PC-3 (cell line): ENCODE results near the gene TRDMT1. TPM values are rescaled to one million over a fixed set of nuclear protein-coding genes. Genes with fewer than 3 reads are reported as not detected.

ENCODE experiments used
- ATAC-seq: fragments of 200-7000 bp; cut with Tn5 transposase; 2 replicates; pipeline ENCODE4 v1.9.1; 2020; ENCODE audit warnings: mild to moderate bottlenecking, moderate library complexity
- BruUV-seq: library from RNA; stranded (reverse); fragments of 400-500 nt; replicated peaks from 2 replicates; lab custom pipeline; 2021; lab: Mats Ljungman, UMichigan
- CTCF ChIA-PET: fragments of 300-600 bp; sonication (Branson Sonifier 250); formaldehyde crosslinking; loops from one replicate; lab custom pipeline; 2022; ENCODE audit warnings: antibody characterized with exemption; lab: Charles Lee
- POLR2A ChIA-PET: fragments of 300-600 bp; sonication (Branson Sonifier 250); formaldehyde crosslinking; loops from one replicate; lab custom pipeline; 2022; ENCODE audit warnings: antibody characterized with exemption; ENCODE audit not compliant: unreplicated experiment; lab: Charles Lee
- DNase-seq: peaks from one replicate; pipeline ENCODE4 v3.0.0-alpha.2; 2015
- H2AFZ ChIP-seq: fragments of 300-600 bp; sonication (generic); 2 replicates; pipeline ENCODE4 v1.6.0; 2016; ENCODE audit warnings: antibody characterized with exemption, low read length
- H3F3A ChIP-seq: fragments of 300-600 bp; sonication (generic); one replicate; pipeline ENCODE4 v1.6.0; 2017; ENCODE audit warnings: antibody characterized with exemption, low read length, control low read depth, mild to moderate bottlenecking; ENCODE audit not compliant: unreplicated experiment
- H3K27ac ChIP-seq: fragments of 300-600 bp; sonication (generic); 2 replicates; pipeline ENCODE4 v1.5.1; 2016; ENCODE audit warnings: mild to moderate bottlenecking, low read length
- H3K27me3 ChIP-seq: fragments of 300-600 bp; sonication (generic); 2 replicates; pipeline ENCODE4 v1.6.1; 2016; ENCODE audit warnings: low read length, mixed read lengths
- H3K36me3 ChIP-seq: fragments of 300-600 bp; sonication (generic); 2 replicates; pipeline ENCODE4 v1.6.1; 2016; ENCODE audit warnings: low read depth, mixed run types, low read length, mixed read lengths
- H3K4me1 ChIP-seq: fragments of 300-600 bp; sonication (generic); 2 replicates; pipeline ENCODE4 v1.5.1; 2016; ENCODE audit warnings: low read length; ENCODE audit not compliant: insufficient read depth
- H3K4me2 ChIP-seq: fragments of 300-600 bp; sonication (generic); 2 replicates; pipeline ENCODE4 v1.6.0; 2016; ENCODE audit warnings: low read length
- H3K4me3 ChIP-seq: fragments of 300-600 bp; sonication (generic); 2 replicates; pipeline ENCODE4 v1.5.1; 2016; ENCODE audit warnings: mild to moderate bottlenecking, low read length, mixed read lengths
- H3K79me2 ChIP-seq: fragments of 300-600 bp; sonication (generic); 2 replicates; pipeline ENCODE4 v1.6.1; 2017; ENCODE audit warnings: low read length, mixed read lengths
- H3K9ac ChIP-seq: fragments of 300-600 bp; sonication (generic); 2 replicates; pipeline ENCODE4 v1.6.0; 2016; ENCODE audit warnings: mild to moderate bottlenecking, low read length
- H3K9me2 ChIP-seq: fragments of 300-600 bp; sonication (generic); replicated peaks from 2 replicates; pipeline ENCODE4 v1.6.1; 2016; ENCODE audit warnings: mixed run types, low read length, mixed read lengths
- H3K9me3 ChIP-seq: fragments of 300-600 bp; sonication (generic); 2 replicates; pipeline ENCODE4 v1.6.1; 2016; ENCODE audit warnings: low read length, mixed read lengths
- H4K20me1 ChIP-seq: fragments of 300-600 bp; sonication (generic); 2 replicates; pipeline ENCODE4 v1.6.1; 2016; ENCODE audit warnings: low read length, mixed read lengths
- EZH2 ChIP-seq: fragments of 300-600 bp; sonication (generic); IDR thresholded peaks from one replicate; pipeline ENCODE4 v1.6.1; 2017; ENCODE audit warnings: antibody characterized with exemption, mild to moderate bottlenecking, low read length; ENCODE audit not compliant: unreplicated experiment
- EZH2phosphoT487 ChIP-seq: fragments of 300-600 bp; sonication (generic); IDR thresholded peaks from 2 replicates; pipeline ENCODE4 v1.6.1; 2018; ENCODE audit warnings: mild to moderate bottlenecking, antibody characterized with exemption, low read length, borderline replicate concordance
- intact Hi-C: fragments of 100-400 bp; cut with micrococcal nuclease; formaldehyde crosslinking; loops from 2 replicates; pipeline ENCODE4 v1.9.0; 2023
- total RNA-seq: library from RNA; depleted of rRNA; stranded (reverse); fragments of >200 nt; gene quantifications from 2 replicates; pipeline ENCODE4 v1.2.3, GENCODE V29; 2014
- TF ChIP-seq, protein P1 (sequence below): fragments of 300-600 bp; sonication (generic); conservative IDR thresholded peaks from 2 replicates; pipeline ENCODE4 v1.5.1; 2017; ENCODE audit warnings: antibody characterized with exemption, low read depth, mild to moderate bottlenecking, low read length

The TRDMT1 gene
- total RNA-seq, 1 experiment from 2014 or later: 2.0 TPM

DNA sequence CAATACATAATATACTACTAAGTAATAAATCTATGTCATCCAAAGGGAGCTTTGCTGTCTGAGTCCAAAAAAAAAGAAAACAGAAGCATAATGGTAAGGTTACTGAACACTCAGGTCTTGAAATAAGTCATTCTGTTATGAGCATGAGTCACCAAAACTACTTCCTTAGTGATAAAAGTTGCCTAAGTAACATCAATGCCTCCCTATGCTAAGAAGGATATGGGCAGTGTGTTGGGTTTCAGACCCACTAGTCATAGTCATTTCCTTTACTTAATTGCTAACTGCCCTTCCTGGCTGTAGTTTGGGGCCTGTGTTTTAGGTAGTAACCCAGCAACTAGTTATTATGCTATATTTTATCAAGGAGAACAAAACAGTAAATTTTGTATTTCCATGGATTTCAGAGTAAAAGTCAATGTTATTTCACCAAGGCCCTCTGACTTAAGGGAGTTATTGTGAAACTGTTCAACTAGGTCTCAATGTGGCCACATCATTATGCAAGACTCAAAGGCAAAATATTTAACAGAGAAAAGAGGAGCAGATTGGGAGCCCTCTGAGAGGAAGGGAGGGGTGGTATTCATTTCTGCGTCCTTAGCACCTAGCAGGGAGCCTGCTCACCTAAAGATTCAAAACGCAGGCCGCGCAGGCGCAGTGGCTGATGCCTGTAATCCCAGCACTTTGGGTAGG, 14.9 kb upstream of the TRDMT1 start:
- peak; percentile 84 for ATAC-seq

DNA sequence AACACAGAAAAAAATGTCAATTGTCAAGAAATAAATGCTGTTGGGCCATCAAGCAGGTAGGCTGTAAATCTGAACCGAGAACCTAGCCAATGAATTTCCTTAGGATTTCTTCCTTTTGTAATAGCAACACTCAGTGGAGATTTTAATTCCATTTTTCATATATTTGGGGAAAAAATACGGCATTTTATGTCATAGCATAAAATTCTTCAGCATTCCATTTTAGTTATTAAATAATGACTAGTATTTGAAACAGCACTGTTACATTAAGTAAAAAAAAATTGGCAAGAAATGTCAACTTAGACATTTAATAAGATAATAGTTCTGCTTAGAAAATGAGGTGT, 14.3 kb upstream of the TRDMT1 start:
- DNase-seq (no peak), ATAC-seq (no peak)
- intact Hi-C loops: loop anchor here (1.0 to 2.0 kb wide), 2 partner anchors 13 to 15 kb away; partner anchors contain the start of genes TRDMT1 and VIM
- H3K9ac ChIP-seq: peak overlapping the region; percentile 83
- H3K4me2 ChIP-seq: peak overlapping the region; percentile 79
- H3F3A ChIP-seq: peaks cover 9% of the 10 kb centered on the region
- H3K27ac ChIP-seq: peak overlapping the region; percentile 99
- POLR2A ChIA-PET: interaction anchor here (0.6 to 1.8 kb wide), 3 partner anchors 15 to 372 kb away, joined by 3 to 9 read pairs (median 5); no protein-coding TSS in a partner anchor
- CTCF ChIA-PET: interaction anchor here (0.5 kb wide), 1 partner anchor 15 kb away, joined by 4 read pairs; no protein-coding TSS in a partner anchor
- peak overlapping the region; percentile 51 for H3K4me3 ChIP-seq
- no peak for TF ChIP-seq EZH2phosphoT487
- no peak for TF ChIP-seq EZH2
- TF ChIP-seq, protein P1, sequence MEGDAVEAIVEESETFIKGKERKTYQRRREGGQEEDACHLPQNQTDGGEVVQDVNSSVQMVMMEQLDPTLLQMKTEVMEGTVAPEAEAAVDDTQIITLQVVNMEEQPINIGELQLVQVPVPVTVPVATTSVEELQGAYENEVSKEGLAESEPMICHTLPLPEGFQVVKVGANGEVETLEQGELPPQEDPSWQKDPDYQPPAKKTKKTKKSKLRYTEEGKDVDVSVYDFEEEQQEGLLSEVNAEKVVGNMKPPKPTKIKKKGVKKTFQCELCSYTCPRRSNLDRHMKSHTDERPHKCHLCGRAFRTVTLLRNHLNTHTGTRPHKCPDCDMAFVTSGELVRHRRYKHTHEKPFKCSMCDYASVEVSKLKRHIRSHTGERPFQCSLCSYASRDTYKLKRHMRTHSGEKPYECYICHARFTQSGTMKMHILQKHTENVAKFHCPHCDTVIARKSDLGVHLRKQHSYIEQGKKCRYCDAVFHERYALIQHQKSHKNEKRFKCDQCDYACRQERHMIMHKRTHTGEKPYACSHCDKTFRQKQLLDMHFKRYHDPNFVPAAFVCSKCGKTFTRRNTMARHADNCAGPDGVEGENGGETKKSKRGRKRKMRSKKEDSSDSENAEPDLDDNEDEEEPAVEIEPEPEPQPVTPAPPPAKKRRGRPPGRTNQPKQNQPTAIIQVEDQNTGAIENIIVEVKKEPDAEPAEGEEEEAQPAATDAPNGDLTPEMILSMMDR: no peak
- H3K9me2 ChIP-seq: no peaks in the 10 kb centered on the region
- H3K9me3 ChIP-seq: no peaks in the 10 kb centered on the region
- H3K27me3 ChIP-seq: no peaks in the 10 kb centered on the region
- H4K20me1 ChIP-seq: no peaks in the 10 kb centered on the region
- H2AFZ ChIP-seq: no peak overlapping the region
- H3K79me2 ChIP-seq: no peaks in the 10 kb centered on the region
- no peaks in the 10 kb centered on the region for H3K36me3 ChIP-seq
- peaks cover 49% of the 10 kb centered on the region for H3K4me1 ChIP-seq
- TSS peak; percentile 89 for BruUV-seq

More for the DNA sequence above, 14.9 kb upstream of the TRDMT1 start:
- ChIA-PET CTCF (no interaction called here), POLR2A (interaction anchor here (1.4 to 1.8 kb wide), 2 partner anchors 14 to 16 kb away, joined by 5 to 9 read pairs; no protein-coding TSS in a partner anchor)
- Histone ChIP-seq H3F3A (peaks cover 9% of the 10 kb centered on the region), H3K36me3 (no peaks in the 10 kb centered on the region), H4K20me1 (no peaks in the 10 kb centered on the region), H3K4me1 (peaks cover 53% of the 10 kb centered on the region), H3K27ac (peak overlapping the region; percentile 99), H3K9me3 (no peaks in the 10 kb centered on the region), H3K9me2 (no peaks in the 10 kb centered on the region), H3K4me2 (peak overlapping the region; percentile 79), H3K27me3 (no peaks in the 10 kb centered on the region), H3K79me2 (no peaks in the 10 kb centered on the region), H3K4me3 (peak overlapping the region; percentile 51; the same call in 1 of the 2 replicates), H3K9ac (peak overlapping the region; percentile 83), H2AFZ (no peak overlapping the region)
- intact Hi-C loops: loop anchor here (1.0 kb wide), 1 partner anchor 12 kb away; the partner anchor contains the start of gene VIM
- no TSS peak for BruUV-seq
- peak; percentile 85 for DNase-seq
- TF ChIP-seq EZH2 (no peak), EZH2phosphoT487 (no peak)
- TF ChIP-seq, protein P1: no peak
